ENCODE data around the gene ETS1. TPM values are rescaled to one million over a fixed set of nuclear protein-coding genes. Genes with fewer than 3 reads are reported as not detected.

Gene ETS1
- polyA plus RNA-seq, 1 donor (not counting 4 experiments of a cell fraction or from before 2014, with no cell fraction given) = 41.0 TPM

- Histone ChIP-seq H4K20me1 (ENCODE audit: control insufficient read depth, extremely low read depth, insufficient read depth, low read length) (no peaks in the 10 kb centered on the region), H3K9ac (ENCODE audit: control insufficient read depth, extremely low read depth, insufficient read depth, low read length) (no peak overlapping the region), H3K9me3 (ENCODE audit: control insufficient read depth, low read depth, low read length) (no peaks in the 10 kb centered on the region), H3K36me3 (ENCODE audit: control insufficient read depth in 2 of 2, extremely low read depth in 1 of 2, insufficient read depth in 2 of 2, low read length in 2 of 2) (no peaks in the 10 kb centered on the region), H3K27ac (ENCODE audit: control insufficient read depth, insufficient read depth, low read length) (no peak overlapping the region), H3K4me2 (ENCODE audit: control insufficient read depth, extremely low read depth, insufficient read depth, low read depth, low read length) (no peak overlapping the region), H3K79me2 (ENCODE audit: control insufficient read depth, insufficient read depth, low read length) (no peaks in the 10 kb centered on the region), H2AFZ (ENCODE audit: control insufficient read depth, low read length) (no peak overlapping the region), H3K4me3 (ENCODE audit: control insufficient read depth in 2 of 3, extremely low read depth in 1 of 3, insufficient read depth in 2 of 3, low read depth in 1 of 3, low read length in 3 of 3) (no peak overlapping the region), H3K4me1 (ENCODE audit: control insufficient read depth, extremely low read depth, insufficient read depth, low read length) (no peaks in the 10 kb centered on the region), H3K9me1 (ENCODE audit: control insufficient read depth, extremely low read depth, insufficient read depth, low read length) (no peaks in the 10 kb centered on the region), H3K27me3 (ENCODE audit: control insufficient read depth, extremely low read depth, insufficient read depth, low read length) (no peaks in the 10 kb centered on the region)
- FAIRE-seq = no peak
- dilution Hi-C loops (cut with MboI; ENCODE audit: extremely low pct_ligation_motif_present, low sequenced_read_pairs) = no loop called here
- TF ChIP-seq EZH2 (IDR thresholded peaks at IDR 0.05; ENCODE audit: low read length) = no peak
- TF ChIP-seq CTCF (optimal IDR thresholded peaks at IDR 0.05 in 1 of 3, IDR thresholded peaks at IDR 0.05 in 1 of 3, conservative IDR thresholded peaks at IDR 0.05 in 1 of 3; ENCODE audit: extremely low read depth in 1 of 3, insufficient read depth in 2 of 3, low read length in 3 of 3) = no peak
- DNase-seq (ENCODE audit: low read depth, low spot score) = no peak
Measured at GRCh38 chr11:128540469-128540868, 46.9 kb downstream of the ETS1 start.

DNA sequence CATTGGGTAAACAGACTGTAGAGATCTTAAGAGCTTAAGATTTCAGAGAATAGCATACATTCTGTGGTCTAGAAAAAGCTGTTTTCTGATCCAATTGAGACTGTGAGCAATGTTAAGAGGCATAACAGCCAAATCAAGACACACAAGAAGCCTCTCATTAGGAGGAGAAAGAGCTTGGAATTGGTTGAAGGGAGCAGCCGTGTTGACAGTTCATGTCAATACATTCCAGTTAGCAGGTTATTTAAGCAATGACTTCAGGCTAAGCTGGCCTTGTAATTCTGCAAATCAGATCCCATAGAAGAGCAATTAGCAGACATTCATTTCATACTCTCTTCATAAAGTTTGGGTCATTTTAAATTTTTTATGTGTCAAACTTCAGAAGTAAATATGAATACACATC is 50.9 kb downstream of the ETS1 start:
- Histone ChIP-seq H3K27me3 (ENCODE audit: control insufficient read depth, extremely low read depth, insufficient read depth, low read length) (no peaks in the 10 kb centered on the region), H3K4me1 (ENCODE audit: control insufficient read depth, extremely low read depth, insufficient read depth, low read length) (peaks cover 10% of the 10 kb centered on the region), H2AFZ (ENCODE audit: control insufficient read depth, low read length) (no peak overlapping the region), H3K4me2 (ENCODE audit: control insufficient read depth, extremely low read depth, insufficient read depth, low read depth, low read length) (no peak overlapping the region), H3K9ac (ENCODE audit: control insufficient read depth, extremely low read depth, insufficient read depth, low read length) (no peak overlapping the region), H3K9me3 (ENCODE audit: control insufficient read depth, low read depth, low read length) (no peaks in the 10 kb centered on the region), H3K27ac (ENCODE audit: control insufficient read depth, insufficient read depth, low read length) (no peak overlapping the region), H3K4me3 (ENCODE audit: control insufficient read depth in 2 of 3, extremely low read depth in 1 of 3, insufficient read depth in 2 of 3, low read depth in 1 of 3, low read length in 3 of 3) (no peak overlapping the region), H3K36me3 (ENCODE audit: control insufficient read depth in 2 of 2, extremely low read depth in 1 of 2, insufficient read depth in 2 of 2, low read length in 2 of 2) (no peaks in the 10 kb centered on the region), H3K79me2 (ENCODE audit: control insufficient read depth, insufficient read depth, low read length) (no peaks in the 10 kb centered on the region), H3K9me1 (ENCODE audit: control insufficient read depth, extremely low read depth, insufficient read depth, low read length) (no peaks in the 10 kb centered on the region), H4K20me1 (ENCODE audit: control insufficient read depth, extremely low read depth, insufficient read depth, low read length) (no peaks in the 10 kb centered on the region)
- dilution Hi-C loops (cut with MboI; ENCODE audit: extremely low pct_ligation_motif_present, low sequenced_read_pairs) = no loop called here
- no peak for FAIRE-seq
- no peak for DNase-seq (ENCODE audit: low read depth, low spot score)
- TF ChIP-seq EZH2 (IDR thresholded peaks at IDR 0.05; ENCODE audit: low read length) = no peak
- no peak for TF ChIP-seq CTCF (optimal IDR thresholded peaks at IDR 0.05 in 1 of 3, IDR thresholded peaks at IDR 0.05 in 1 of 3, conservative IDR thresholded peaks at IDR 0.05 in 1 of 3; ENCODE audit: extremely low read depth in 1 of 3, insufficient read depth in 2 of 3, low read length in 3 of 3)

All from keratinocyte (primary cell).